Osteocyte (in vitro differentiated cells): ENCODE measurements around the gene WIZ. TPM values are rescaled to one million over a fixed set of nuclear protein-coding genes. Genes with fewer than 3 reads are reported as not detected.
A peak's percentile ranks its signal among the peaks of the same experiment; 100 is the strongest.

Experiments
- DNase-seq: peaks from one replicate; pipeline ENCODE4 v3.0.0; 2021; ENCODE audit warnings: mixed read lengths; ENCODE audit not compliant: unreplicated experiment; ENCODE audit errors: extremely low spot score
- H3K27ac Mint-ChIP-seq: one replicate; pipeline ENCODE4 v1.8.0; 2021; ENCODE audit warnings: mild to moderate bottlenecking, mixed read lengths; ENCODE audit not compliant: unreplicated experiment
- H3K27me3 Mint-ChIP-seq: one replicate; pipeline ENCODE4 v1.8.0; 2021; ENCODE audit warnings: mixed read lengths; ENCODE audit not compliant: unreplicated experiment
- H3K36me3 Mint-ChIP-seq: one replicate; pipeline ENCODE4 v1.8.0; 2021; ENCODE audit warnings: mixed read lengths; ENCODE audit not compliant: unreplicated experiment
- H3K4me1 Mint-ChIP-seq: one replicate; pipeline ENCODE4 v1.8.0; 2021; ENCODE audit warnings: mixed read lengths; ENCODE audit not compliant: unreplicated experiment
- H3K4me3 Mint-ChIP-seq: one replicate; pipeline ENCODE4 v1.8.0; 2021; ENCODE audit warnings: mild to moderate bottlenecking, moderate library complexity, mixed read lengths; ENCODE audit not compliant: unreplicated experiment
- H3K9me3 Mint-ChIP-seq: one replicate; pipeline ENCODE4 v1.8.0; 2021; ENCODE audit warnings: mixed read lengths; ENCODE audit not compliant: unreplicated experiment
- CTCF ChIP-seq: fragments of 200-600 bp; sonication (generic); IDR thresholded peaks from 2 replicates; pipeline ENCODE4 v1.5.0; 2021; ENCODE audit warnings: antibody characterized with exemption, mild to moderate bottlenecking, moderate library complexity
- total RNA-seq: library from RNA; stranded (reverse); gene quantifications from 2 replicates; pipeline ENCODE4 v1.2.1, GENCODE V29; 2021

The WIZ gene
- total RNA-seq, 1 donor from 2014 or later: 55.0 TPM

- peak overlapping the region; percentile 70 for H3K4me3 Mint-ChIP-seq
- TF ChIP-seq CTCF: no peak
- peak overlapping the region; percentile 87 for H3K27ac Mint-ChIP-seq
- H3K36me3 Mint-ChIP-seq: peaks cover 3% of the 10 kb centered on the region
- peaks cover 25% of the 10 kb centered on the region for H3K4me1 Mint-ChIP-seq
- peaks cover 7% of the 10 kb centered on the region for H3K27me3 Mint-ChIP-seq
- DNase-seq: no peak
- H3K9me3 Mint-ChIP-seq: no peaks in the 10 kb centered on the region
These were observed 753 bp upstream of the WIZ start for GRCh38 chr19:15450528-15450890.

- Mint-ChIP-seq H3K9me3 (no peaks in the 10 kb centered on the region), H3K27ac (peak overlapping the region; percentile 60), H3K4me3 (peak overlapping the region; percentile 75), H3K4me1 (peaks cover 24% of the 10 kb centered on the region), H3K27me3 (no peaks in the 10 kb centered on the region), H3K36me3 (peaks cover 3% of the 10 kb centered on the region)
- peak; percentile 85 for DNase-seq
- no peak for TF ChIP-seq CTCF
These were observed 757 bp downstream of the WIZ start for GRCh38 chr19:15448778-15449619.

GRCh38 chr19:15448044-15448777 lies 1.5 kb downstream of the WIZ start:
- no peak for TF ChIP-seq CTCF
- no peaks in the 10 kb centered on the region for H3K9me3 Mint-ChIP-seq
- no peak for DNase-seq
- H3K4me1 Mint-ChIP-seq: peaks cover 19% of the 10 kb centered on the region
- peak overlapping the region; percentile 75 for H3K4me3 Mint-ChIP-seq
- H3K27ac Mint-ChIP-seq: peak overlapping the region; percentile 60
- H3K36me3 Mint-ChIP-seq: peaks cover 3% of the 10 kb centered on the region
- H3K27me3 Mint-ChIP-seq: no peaks in the 10 kb centered on the region

GRCh38 chr19:15447057-15447456 lies 2.7 kb downstream of the WIZ start:
- Mint-ChIP-seq H3K4me3 (no peak overlapping the region), H3K36me3 (peaks cover 3% of the 10 kb centered on the region), H3K9me3 (no peaks in the 10 kb centered on the region), H3K27ac (no peak overlapping the region), H3K4me1 (peaks cover 12% of the 10 kb centered on the region), H3K27me3 (no peaks in the 10 kb centered on the region)
- no peak for TF ChIP-seq CTCF
- no peak for DNase-seq

- no peaks in the 10 kb centered on the region for H3K9me3 Mint-ChIP-seq
- no peak overlapping the region for H3K4me3 Mint-ChIP-seq
- H3K4me1 Mint-ChIP-seq: peaks cover 10% of the 10 kb centered on the region
- TF ChIP-seq CTCF: no peak
- no peak for DNase-seq
- no peak overlapping the region for H3K27ac Mint-ChIP-seq
- no peaks in the 10 kb centered on the region for H3K27me3 Mint-ChIP-seq
- H3K36me3 Mint-ChIP-seq: peaks cover 3% of the 10 kb centered on the region
These were observed 3.9 kb downstream of the WIZ start for GRCh38 chr19:15445807-15446376.
